Dendritic cell treated with granulocyte-macrophage colony-stimulating factor and Interleukin-4, amounts not matched to agents 40 ng/mL and 50 ng/mL, for 4 days (primary cell): ENCODE measurements around the gene IDH1.

Experiments used
- H3K27ac Mint-ChIP-seq: one replicate; pipeline ENCODE4 v1.8.0; 2022; ENCODE audit warnings: mild to moderate bottlenecking, mixed read lengths
- H3K27me3 Mint-ChIP-seq: one replicate; pipeline ENCODE4 v1.8.0; 2022; ENCODE audit warnings: mild to moderate bottlenecking, mixed read lengths
- H3K36me3 Mint-ChIP-seq: one replicate; pipeline ENCODE4 v1.8.0; 2022; ENCODE audit warnings: low read depth, mixed read lengths
- H3K4me1 Mint-ChIP-seq: one replicate; pipeline ENCODE4 v1.8.0; 2022; ENCODE audit warnings: low read depth, mixed read lengths
- H3K4me3 Mint-ChIP-seq: one replicate; pipeline ENCODE4 v1.8.0; 2022; ENCODE audit warnings: mild to moderate bottlenecking, moderate library complexity, mixed read lengths
- H3K9me3 Mint-ChIP-seq: one replicate; pipeline ENCODE4 v1.8.0; 2022; ENCODE audit warnings: mixed read lengths
- intact Hi-C: fragments of 100-400 bp; cut with micrococcal nuclease; formaldehyde crosslinking; loops from one replicate; pipeline ENCODE4 v1.15.0; 2022

IDH1 gene

DNA sequence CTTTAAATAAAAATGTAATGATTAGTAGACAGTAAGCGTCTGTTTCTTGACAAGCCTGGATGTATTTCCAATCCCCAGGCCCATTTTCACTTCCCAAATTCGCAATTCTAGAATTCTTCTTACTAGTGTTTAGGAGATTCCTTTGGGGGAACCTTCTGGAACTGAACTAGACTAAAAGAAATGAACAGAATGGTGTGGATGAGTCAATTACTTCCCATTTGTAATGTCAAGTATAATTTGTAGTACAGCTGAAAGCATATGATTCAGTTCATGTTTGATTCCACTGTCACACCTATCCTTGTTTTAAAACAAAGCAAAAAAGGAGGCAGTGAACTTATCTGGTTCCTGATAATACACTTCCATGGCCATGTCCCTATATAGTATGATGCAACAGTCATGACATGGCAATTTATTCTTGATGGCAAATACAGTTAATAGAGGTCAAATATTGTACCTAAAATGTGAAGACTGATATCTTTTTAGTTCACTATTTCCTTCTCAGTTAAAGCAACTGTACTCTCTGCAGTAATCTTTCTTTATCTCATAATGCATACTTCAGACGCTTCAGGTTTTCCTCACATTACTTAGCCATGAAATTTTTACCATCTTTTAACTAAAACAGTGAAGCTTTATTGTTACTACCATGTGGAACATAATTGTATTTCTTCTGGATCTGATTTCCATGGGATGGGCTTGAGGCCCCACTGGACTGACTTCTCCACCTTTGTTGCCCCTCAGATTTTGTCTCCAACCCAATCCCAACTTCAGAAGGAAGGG lies 2.0 kb downstream of the IDH1 start:
- Mint-ChIP-seq H3K27me3 (no peaks in the 10 kb centered on the region), H3K4me3 (peak overlapping the region; percentile 96), H3K4me1 (peaks cover 50% of the 10 kb centered on the region), H3K9me3 (no peaks in the 10 kb centered on the region), H3K36me3 (peaks cover 67% of the 10 kb centered on the region), H3K27ac (peak overlapping the region; percentile 86)
- intact Hi-C loops, result no loop called here

DNA sequence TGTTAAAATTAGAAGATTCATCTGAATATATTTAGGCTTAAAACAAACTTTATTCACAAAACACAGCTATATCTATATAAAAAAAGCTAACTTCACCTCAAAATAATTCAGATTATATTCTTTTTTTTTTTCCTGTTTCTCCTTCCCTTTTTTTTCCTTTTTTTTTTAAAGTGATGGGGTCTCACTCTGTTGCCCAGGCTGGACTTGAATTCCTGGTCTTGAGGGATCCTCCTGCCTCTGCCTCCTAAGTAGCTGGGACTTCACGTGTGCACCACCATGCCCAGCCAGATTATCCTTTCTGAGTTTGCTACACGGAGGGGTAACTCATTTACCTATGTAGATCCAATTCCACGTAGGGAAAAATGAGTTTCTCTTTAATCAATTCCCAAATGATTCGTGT lies 3.8 kb downstream of the IDH1 start:
- Mint-ChIP-seq H3K4me1 (peaks cover 63% of the 10 kb centered on the region), H3K4me3 (peak overlapping the region; percentile 64), H3K36me3 (peaks cover 86% of the 10 kb centered on the region), H3K9me3 (no peaks in the 10 kb centered on the region), H3K27ac (peak overlapping the region; percentile 72), H3K27me3 (no peaks in the 10 kb centered on the region)
- intact Hi-C loops, result no loop called here

DNA sequence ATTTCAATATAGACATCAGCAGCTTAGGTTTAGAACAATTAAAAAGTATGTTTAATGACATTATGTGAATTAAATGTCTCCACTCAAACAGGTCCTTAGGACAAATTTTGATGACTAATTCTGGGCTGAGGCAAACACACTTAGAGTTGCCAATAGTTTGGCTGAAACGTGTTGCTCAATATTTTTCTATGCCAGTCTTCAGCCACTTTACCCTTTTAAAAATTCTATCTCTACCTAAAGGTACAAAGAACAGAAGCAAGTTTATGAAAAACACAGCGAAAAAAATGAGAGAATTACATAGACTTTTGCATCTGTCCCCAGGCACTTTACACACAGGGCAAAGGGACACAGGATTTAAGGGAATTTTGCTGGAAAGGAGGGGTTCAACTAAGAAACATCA lies 4.5 kb downstream of the IDH1 start:
- peaks cover 57% of the 10 kb centered on the region for H3K4me1 Mint-ChIP-seq
- H3K4me3 Mint-ChIP-seq, result no peak overlapping the region
- intact Hi-C loops, result no loop called here
- H3K36me3 Mint-ChIP-seq, result peaks cover 93% of the 10 kb centered on the region
- H3K27ac Mint-ChIP-seq, result no peak overlapping the region
- H3K9me3 Mint-ChIP-seq, result no peaks in the 10 kb centered on the region
- H3K27me3 Mint-ChIP-seq, result no peaks in the 10 kb centered on the region

DNA sequence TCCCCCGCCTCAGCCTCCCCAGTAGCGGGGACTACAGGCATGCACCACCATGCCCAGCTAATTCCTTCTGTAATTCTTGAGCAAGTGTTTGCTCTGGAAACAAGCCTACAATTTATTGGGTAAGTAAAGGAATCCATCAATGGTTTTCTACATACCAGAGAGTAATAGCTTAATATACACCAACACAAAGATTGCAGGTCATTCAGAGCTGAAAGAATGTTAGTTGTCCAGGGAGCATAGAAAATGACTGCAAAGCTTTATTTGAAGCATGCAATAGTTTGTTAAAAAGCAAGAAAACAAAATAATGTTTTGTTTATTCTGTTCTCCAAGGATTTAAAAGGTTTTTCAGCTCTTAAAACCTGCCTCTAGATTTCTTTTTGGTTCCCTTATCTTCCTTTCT lies 5.6 kb downstream of the IDH1 start:
- no peaks in the 10 kb centered on the region for H3K27me3 Mint-ChIP-seq
- no peak overlapping the region for H3K27ac Mint-ChIP-seq
- intact Hi-C loops, result no loop called here
- peaks cover 91% of the 10 kb centered on the region for H3K36me3 Mint-ChIP-seq
- H3K4me1 Mint-ChIP-seq, result peaks cover 54% of the 10 kb centered on the region
- no peaks in the 10 kb centered on the region for H3K9me3 Mint-ChIP-seq
- no peak overlapping the region for H3K4me3 Mint-ChIP-seq

DNA sequence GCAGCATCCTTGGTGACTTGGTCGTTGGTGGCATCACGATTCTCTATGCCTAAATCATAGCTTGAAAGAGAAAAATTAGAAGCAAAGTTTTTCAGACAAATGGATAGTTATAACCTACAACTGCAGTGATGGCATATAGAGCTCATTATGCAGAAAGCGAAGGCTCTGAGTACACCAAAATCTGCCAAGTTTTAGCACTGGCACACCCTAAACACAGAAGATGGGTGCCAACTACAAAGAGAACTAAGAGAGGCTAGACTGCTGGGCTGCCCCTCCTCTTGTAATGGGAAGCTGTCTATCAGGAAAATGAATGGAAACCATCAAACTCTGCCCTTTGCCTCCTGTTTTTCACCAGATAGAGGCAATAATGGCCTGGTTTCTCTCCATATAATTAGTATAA lies 6.3 kb downstream of the IDH1 start:
- Mint-ChIP-seq H3K4me1 (peaks cover 54% of the 10 kb centered on the region), H3K4me3 (no peak overlapping the region), H3K9me3 (no peaks in the 10 kb centered on the region), H3K27me3 (no peaks in the 10 kb centered on the region), H3K36me3 (peaks cover 92% of the 10 kb centered on the region), H3K27ac (no peak overlapping the region)
- intact Hi-C loops, result no loop called here

DNA sequence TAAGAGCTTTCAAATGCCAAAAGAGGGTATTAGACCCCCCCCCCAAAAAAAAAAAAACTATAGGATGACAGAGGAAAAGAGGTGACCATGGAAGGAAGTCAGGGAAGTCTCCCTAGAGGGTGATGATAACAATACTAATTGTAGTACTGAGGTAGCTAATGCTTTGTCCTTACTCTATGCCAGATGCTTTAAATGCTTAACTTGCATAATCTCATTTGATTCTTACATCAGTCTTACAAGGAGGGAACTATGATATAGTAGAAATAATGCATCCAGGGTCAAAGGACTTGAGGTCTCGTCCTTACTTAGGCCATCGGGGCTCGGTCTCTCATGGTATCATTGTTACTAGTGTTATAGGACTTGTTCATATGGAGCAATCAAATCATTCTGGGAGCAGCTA lies 9.1 kb downstream of the IDH1 start:
- H3K36me3 Mint-ChIP-seq, result peaks cover 98% of the 10 kb centered on the region
- intact Hi-C loops, result no loop called here
- no peaks in the 10 kb centered on the region for H3K9me3 Mint-ChIP-seq
- no peak overlapping the region for H3K4me3 Mint-ChIP-seq
- H3K4me1 Mint-ChIP-seq, result peaks cover 31% of the 10 kb centered on the region
- no peak overlapping the region for H3K27ac Mint-ChIP-seq
- no peaks in the 10 kb centered on the region for H3K27me3 Mint-ChIP-seq

DNA sequence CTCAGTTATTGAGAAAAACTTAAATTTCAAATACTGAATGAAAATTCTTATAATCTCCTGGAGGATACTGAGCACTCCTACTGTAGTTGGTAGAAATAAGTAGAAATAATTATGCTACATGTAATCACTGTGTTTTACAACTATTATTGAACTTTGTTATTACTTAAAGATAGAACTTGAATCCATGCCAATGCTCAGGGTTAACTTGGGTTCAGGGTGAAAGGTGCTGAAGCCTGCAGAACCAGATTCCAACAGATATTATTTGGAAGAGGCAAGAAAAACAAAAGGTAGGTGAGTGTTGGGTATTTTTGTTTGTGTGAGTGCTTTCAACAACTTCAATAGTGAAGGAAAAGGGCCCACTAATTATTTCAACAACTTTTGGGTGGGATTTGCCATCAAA lies 10.4 kb downstream of the IDH1 start:
- Mint-ChIP-seq H3K4me3 (no peak overlapping the region), H3K27ac (peak overlapping the region; percentile 18), H3K4me1 (peaks cover 18% of the 10 kb centered on the region), H3K36me3 (peaks cover 98% of the 10 kb centered on the region), H3K27me3 (no peaks in the 10 kb centered on the region), H3K9me3 (no peaks in the 10 kb centered on the region)
- intact Hi-C loops, result no loop called here

DNA sequence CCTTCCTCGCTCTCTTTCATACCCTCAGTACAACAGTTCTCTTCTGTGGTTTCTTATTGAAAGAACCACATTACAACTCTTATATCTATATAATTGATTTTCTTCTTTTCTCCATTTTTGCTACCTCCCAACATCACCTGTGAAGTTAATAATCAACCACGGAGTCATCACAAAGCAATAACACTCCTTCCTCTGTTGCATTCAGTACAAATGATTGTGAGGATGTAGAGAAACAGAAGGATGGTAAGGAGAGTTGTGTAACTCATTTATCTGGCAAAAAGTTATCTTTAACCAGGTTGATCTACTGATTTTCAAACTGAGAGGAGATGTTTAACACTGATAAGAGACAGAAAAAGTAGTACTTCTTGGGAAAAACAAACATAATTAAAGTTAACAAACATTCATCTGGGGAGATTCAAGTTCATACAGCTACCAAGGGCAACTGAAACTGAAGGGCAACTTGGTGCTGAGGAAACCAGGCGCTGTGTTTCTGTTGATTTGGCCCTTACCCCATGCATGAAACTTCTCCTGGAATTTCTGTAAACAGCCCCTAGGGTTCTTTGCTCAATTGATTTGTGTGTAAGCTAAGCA lies 14.2 kb downstream of the IDH1 start:
- no peaks in the 10 kb centered on the region for H3K27me3 Mint-ChIP-seq
- H3K9me3 Mint-ChIP-seq, result no peaks in the 10 kb centered on the region
- H3K4me1 Mint-ChIP-seq, result no peaks in the 10 kb centered on the region
- no peak overlapping the region for H3K4me3 Mint-ChIP-seq
- intact Hi-C loops, result no loop called here
- peaks cover 98% of the 10 kb centered on the region for H3K36me3 Mint-ChIP-seq
- H3K27ac Mint-ChIP-seq, result no peak overlapping the region

DNA sequence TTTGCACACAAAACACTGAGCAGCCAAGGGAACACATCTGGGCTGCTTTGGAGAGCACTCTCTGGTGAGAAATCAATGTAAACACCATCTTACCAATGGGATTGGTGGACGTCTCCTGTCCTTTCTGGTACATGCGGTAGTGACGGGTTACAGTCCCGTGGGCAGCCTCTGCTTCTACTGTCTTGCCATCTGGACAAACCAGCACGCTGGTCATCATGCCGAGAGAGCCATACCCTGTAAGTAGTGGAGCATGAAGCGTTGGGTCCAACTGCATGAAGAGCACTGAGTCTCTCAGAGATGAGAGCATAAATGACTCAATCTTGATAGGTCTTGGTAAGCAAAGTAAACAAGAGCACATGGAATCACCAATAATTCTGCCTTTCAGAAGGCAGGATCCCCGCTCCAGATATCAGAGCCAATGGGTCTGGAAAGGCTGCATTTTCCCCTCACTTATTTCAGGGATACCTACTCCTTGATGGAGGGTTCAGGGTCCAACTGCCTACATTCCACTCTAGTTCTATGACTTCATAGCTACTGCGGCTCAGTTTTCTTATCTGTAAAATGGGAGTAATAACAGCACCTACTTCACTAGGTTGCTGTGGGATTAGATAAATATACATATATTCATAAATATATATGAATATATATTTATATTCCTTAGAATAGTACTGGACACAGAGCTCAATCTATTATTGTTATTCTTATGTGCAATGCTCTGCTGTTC lies 14.9 kb downstream of the IDH1 start:
- no peaks in the 10 kb centered on the region for H3K9me3 Mint-ChIP-seq
- no peak overlapping the region for H3K27ac Mint-ChIP-seq
- H3K27me3 Mint-ChIP-seq, result no peaks in the 10 kb centered on the region
- H3K4me1 Mint-ChIP-seq, result no peaks in the 10 kb centered on the region
- intact Hi-C loops, result no loop called here
- peaks cover 99% of the 10 kb centered on the region for H3K36me3 Mint-ChIP-seq
- H3K4me3 Mint-ChIP-seq, result no peak overlapping the region

DNA sequence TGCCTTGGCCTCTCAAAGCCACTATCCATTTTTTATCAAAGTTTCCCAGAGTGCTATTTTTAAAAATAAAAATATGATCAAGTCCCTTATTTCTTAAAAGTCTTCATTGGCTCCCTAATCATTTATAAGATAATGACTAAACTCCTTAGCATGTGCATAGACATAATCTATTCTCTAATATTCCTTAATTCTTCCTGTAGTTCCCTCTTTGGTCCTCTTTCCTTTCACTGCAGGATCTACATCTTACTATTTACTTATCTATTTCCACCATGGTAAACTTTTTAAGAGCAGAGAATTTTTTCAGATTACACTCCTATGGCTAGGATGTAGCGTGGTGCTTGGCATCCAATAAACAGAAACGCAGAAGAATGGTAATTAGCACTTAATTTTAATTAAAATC lies 19.0 kb downstream of the IDH1 start:
- no peaks in the 10 kb centered on the region for H3K4me1 Mint-ChIP-seq
- H3K9me3 Mint-ChIP-seq, result peaks cover 11% of the 10 kb centered on the region
- no peaks in the 10 kb centered on the region for H3K27me3 Mint-ChIP-seq
- intact Hi-C loops, result no loop called here
- H3K36me3 Mint-ChIP-seq, result peaks cover 58% of the 10 kb centered on the region
- H3K27ac Mint-ChIP-seq, result no peak overlapping the region
- no peak overlapping the region for H3K4me3 Mint-ChIP-seq

DNA sequence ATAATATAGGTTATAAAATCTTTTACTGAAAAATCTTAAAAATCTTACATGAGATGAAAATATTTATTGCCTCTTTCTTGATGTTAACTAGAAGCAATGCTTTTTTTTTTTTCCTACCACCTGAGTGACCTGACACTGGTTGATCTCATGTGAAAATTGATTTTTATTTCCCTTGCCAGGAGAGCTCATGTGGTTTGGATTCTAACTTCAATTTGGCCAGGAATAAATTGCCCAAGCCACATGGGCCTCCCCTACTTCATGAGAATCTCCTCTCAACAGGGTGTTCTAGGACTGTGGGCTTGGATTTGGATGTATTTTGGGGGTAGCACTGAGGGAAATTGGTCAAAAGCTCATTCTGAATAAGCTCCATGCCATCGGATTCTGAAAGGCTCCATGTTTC lies 20.1 kb downstream of the IDH1 start:
- peaks cover 48% of the 10 kb centered on the region for H3K36me3 Mint-ChIP-seq
- no peak overlapping the region for H3K4me3 Mint-ChIP-seq
- intact Hi-C loops, result no loop called here
- peaks cover 11% of the 10 kb centered on the region for H3K9me3 Mint-ChIP-seq
- H3K27me3 Mint-ChIP-seq, result no peaks in the 10 kb centered on the region
- no peaks in the 10 kb centered on the region for H3K4me1 Mint-ChIP-seq
- H3K27ac Mint-ChIP-seq, result no peak overlapping the region

DNA sequence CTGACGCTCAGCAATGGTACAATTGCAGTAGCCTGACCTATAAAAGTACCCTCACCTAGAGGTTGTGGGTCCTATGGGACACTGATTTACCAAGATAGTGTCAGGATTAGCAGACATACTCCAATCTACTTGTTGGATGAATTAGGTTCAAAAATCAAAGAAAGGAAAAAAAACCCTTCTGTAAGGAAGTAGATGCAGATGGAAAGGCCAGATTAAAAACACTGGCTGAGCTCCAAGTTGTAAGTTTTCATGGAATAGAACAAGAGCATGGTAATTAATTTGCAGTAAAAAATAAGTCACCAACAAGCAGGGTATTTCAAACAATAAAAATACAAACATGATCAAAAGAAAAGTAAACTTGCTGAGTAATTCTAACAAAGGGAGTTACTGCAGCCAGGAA lies 26.4 kb downstream of the IDH1 start:
- no peaks in the 10 kb centered on the region for H3K36me3 Mint-ChIP-seq

DNA sequence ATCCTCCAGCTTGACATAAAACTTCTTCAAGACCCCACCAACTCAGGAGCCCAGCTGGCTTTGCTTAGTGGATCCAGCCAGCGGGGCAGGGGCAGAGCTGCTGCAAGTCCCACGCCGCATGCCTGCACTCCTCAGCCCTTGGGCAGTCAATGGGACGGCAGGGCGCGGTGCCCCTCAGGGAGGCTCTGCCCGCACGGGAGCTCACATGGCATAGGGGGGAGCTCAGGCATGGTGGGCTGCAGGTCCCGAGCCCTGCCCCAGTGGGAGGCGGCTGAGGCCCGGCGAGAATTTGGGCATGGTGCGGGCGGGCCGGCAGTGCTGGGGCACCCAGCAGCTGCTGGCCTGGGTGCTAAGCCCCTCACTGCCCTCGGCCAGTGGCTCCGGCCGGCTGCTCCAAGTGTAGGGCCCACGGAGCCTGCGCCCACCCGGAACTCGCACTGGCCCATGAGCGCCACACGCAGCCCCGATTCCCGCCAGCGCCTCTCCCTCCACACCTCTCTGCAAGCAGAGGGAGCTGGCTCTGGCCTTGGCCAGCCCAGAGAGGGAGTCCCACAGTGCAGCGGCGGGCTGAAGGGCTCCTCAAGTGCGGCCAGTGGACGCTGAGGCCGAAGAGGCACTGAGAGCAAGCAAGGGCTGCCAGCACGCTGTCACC lies 27.2 kb downstream of the IDH1 start:
- Mint-ChIP-seq H3K36me3 (no peaks in the 10 kb centered on the region), H3K4me3 (no peak overlapping the region), H3K9me3 (peaks cover 11% of the 10 kb centered on the region), H3K4me1 (no peaks in the 10 kb centered on the region), H3K27ac (no peak overlapping the region), H3K27me3 (no peaks in the 10 kb centered on the region)
- intact Hi-C loops, result no loop called here

More for the DNA sequence above, 26.4 kb downstream of the IDH1 start:
- Mint-ChIP-seq H3K9me3 (peaks cover 11% of the 10 kb centered on the region), H3K27me3 (no peaks in the 10 kb centered on the region), H3K4me3 (no peak overlapping the region), H3K27ac (no peak overlapping the region), H3K4me1 (no peaks in the 10 kb centered on the region)
- intact Hi-C loops, result no loop called here

DNA sequence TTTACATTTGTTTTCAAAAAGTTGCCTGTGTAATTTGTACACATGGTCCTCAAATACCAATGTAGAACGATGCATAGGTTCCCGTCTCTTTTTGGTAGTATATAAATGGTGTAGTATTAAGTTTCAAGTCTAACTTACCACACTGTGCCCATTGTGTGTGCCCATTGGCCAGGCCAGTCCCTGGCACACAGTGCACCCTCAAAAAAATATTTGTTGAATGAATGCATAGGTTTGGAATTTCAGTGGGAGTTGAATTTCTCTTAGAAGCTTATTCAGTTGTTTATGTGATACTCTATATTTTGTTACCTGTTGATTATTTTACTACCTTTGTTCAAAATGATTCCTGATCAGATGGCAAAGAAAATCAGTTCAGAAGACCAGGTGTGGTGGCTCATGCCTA lies 30.1 kb downstream of the IDH1 start:
- Mint-ChIP-seq H3K27me3 (no peaks in the 10 kb centered on the region), H3K9me3 (peaks cover 8% of the 10 kb centered on the region), H3K4me3 (no peak overlapping the region), H3K4me1 (no peaks in the 10 kb centered on the region), H3K36me3 (no peaks in the 10 kb centered on the region), H3K27ac (no peak overlapping the region)
- intact Hi-C loops, result no loop called here
